ENCODE data around the gene B3GAT3. TPM values are rescaled to one million over a fixed set of nuclear protein-coding genes. Genes with fewer than 3 reads are reported as not detected.

The B3GAT3 gene
- total and polyA plus RNA-seq, 10 of the 15 experiments (the other 5 are each of a cell fraction or from before 2014, with no cell fraction given), result 0.31 to 52.7 (median 29.8) TPM

- Histone ChIP-seq H3K36me3 (ENCODE audit: control insufficient read depth in 2 of 2, insufficient read depth in 2 of 2, low read length in 1 of 2) (peaks cover 7 to 19% of the 10 kb centered on the region in 2 experiments), H3K4me2 (ENCODE audit: control insufficient read depth, insufficient read depth) (no peak overlapping the region), H3K9me3 (replicated peaks; ENCODE audit: control insufficient read depth, insufficient read depth, low read length) (no peaks in the 10 kb centered on the region), H2AFZ (ENCODE audit: control insufficient read depth, low read depth, low read length) (no peak overlapping the region), H3K27ac (ENCODE audit: control insufficient read depth, insufficient read depth) (no peak overlapping the region), H4K20me1 (ENCODE audit: control insufficient read depth, insufficient read depth) (no peaks in the 10 kb centered on the region; the same call in 1 of the 2 replicates), H3K9ac (ENCODE audit: control insufficient read depth, insufficient read depth, low read length) (no peak overlapping the region), H3K4me3 (no peak overlapping the region), H3K79me2 (ENCODE audit: control insufficient read depth, insufficient read depth, low read length) (peaks cover 35% of the 10 kb centered on the region), H3K4me1 (ENCODE audit: control insufficient read depth, insufficient read depth, low read length) (peaks cover 21% of the 10 kb centered on the region), H3K27me3 (replicated peaks in 1 of 2; ENCODE audit: control insufficient read depth in 2 of 2, insufficient read depth in 2 of 2, low read length in 1 of 2) (no peaks in the 10 kb centered on the region)
- ChIA-PET SMC1A (ENCODE audit: uncharacterized antibody, unreplicated experiment) (no interaction called here), RAD21 (ENCODE audit: unreplicated experiment) (interaction anchor here (0.6 kb wide), 1 partner anchor 920 kb away, joined by 3 read pairs; no protein-coding TSS in a partner anchor), CTCF (interaction anchor here (0.7 kb wide), 1 partner anchor 12 kb away, joined by 4 read pairs; the partner anchor contains the start of gene TUT1), POLR2A (interaction anchor here (0.6 to 1.4 kb wide), 3 partner anchors 9 to 35 kb away, joined by 3 to 5 read pairs (median 3); no protein-coding TSS in a partner anchor)
- TF ChIP-seq ZBTB40 (IDR thresholded peaks at IDR 0.05; ENCODE audit: borderline replicate concordance) (no peak), MTA2 (IDR thresholded peaks at IDR 0.05; ENCODE audit: low read depth) (no peak), STAT1 (conservative IDR thresholded peaks at IDR 0.05) (no peak), USF1 (IDR thresholded peaks at IDR 0.05; ENCODE audit: borderline replicate concordance, extremely low read length, insufficient read depth, low read depth, low read length) (no peak), BRCA1 (IDR thresholded peaks at IDR 0.05; ENCODE audit: low read depth, low read length) (no peak), SMAD1 (IDR thresholded peaks at IDR 0.05; ENCODE audit: low read depth, partially characterized antibody) (no peak), PAX8 (IDR thresholded peaks at IDR 0.05) (no peak), BCL11A (IDR thresholded peaks at IDR 0.05; ENCODE audit: low read depth, low read length) (no peak), PAX5 (IDR thresholded peaks at IDR 0.05; ENCODE audit: borderline replicate concordance, low read depth, low read length) (no peak), NR2C2 (IDR thresholded peaks at IDR 0.05; ENCODE audit: borderline replicate concordance, control insufficient read depth, insufficient read length, low read depth) (no peak), ETV6 (conservative IDR thresholded peaks at IDR 0.05 in 1 of 2, IDR thresholded peaks at IDR 0.05 in 1 of 2; ENCODE audit: borderline replicate concordance in 1 of 2, low read depth in 1 of 2) (no peak), MTA3 (IDR thresholded peaks at IDR 0.05; ENCODE audit: borderline replicate concordance, low read length) (no peak), JUNB (IDR thresholded peaks at IDR 0.05) (no peak)
- TF ChIP-seq, protein P1, sequence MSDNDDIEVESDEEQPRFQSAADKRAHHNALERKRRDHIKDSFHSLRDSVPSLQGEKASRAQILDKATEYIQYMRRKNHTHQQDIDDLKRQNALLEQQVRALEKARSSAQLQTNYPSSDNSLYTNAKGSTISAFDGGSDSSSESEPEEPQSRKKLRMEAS (IDR thresholded peaks at IDR 0.05; ENCODE audit: low read depth, low read length), result no peak
- TF ChIP-seq, protein P2, sequence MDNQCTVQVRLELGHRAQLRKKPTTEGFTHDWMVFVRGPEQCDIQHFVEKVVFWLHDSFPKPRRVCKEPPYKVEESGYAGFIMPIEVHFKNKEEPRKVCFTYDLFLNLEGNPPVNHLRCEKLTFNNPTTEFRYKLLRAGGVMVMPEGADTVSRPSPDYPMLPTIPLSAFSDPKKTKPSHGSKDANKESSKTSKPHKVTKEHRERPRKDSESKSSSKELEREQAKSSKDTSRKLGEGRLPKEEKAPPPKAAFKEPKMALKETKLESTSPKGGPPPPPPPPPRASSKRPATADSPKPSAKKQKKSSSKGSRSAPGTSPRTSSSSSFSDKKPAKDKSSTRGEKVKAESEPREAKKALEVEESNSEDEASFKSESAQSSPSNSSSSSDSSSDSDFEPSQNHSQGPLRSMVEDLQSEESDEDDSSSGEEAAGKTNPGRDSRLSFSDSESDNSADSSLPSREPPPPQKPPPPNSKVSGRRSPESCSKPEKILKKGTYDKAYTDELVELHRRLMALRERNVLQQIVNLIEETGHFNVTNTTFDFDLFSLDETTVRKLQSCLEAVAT (IDR thresholded peaks at IDR 0.05), result no peak
- ATAC-seq (no peak), DNase-seq (ENCODE audit: low read depth, low spot score) (no peak), FAIRE-seq (no peak)
- BruUV-seq (replicated peaks), result no TSS peak
- in situ Hi-C loops (cut with MboI), result no loop called here
- intact Hi-C loops (cut with micrococcal nuclease; ENCODE audit: unreplicated experiment), result loop anchor here (5.0 kb wide), 2 partner anchors 104 to 124 kb away; partner anchors contain the start of genes BSCL2, GNG3, HNRNPUL2 and TTC9C
- 99% methylated on average over 13 of the region's 13 CpGs for WGBS (ENCODE audit: insufficient coverage, insufficient replicate concordance, low lambda C conversion rate, missing lambda C conversion rate)
Observed at GRCh38 chr11:62603072-62603408, 18.7 kb downstream of the B3GAT3 start.
